ENCODE results near the gene TRPM3.

TRPM3 gene

GRCh38 chr9:70578720-70579119 lies 542.7 kb downstream of the TRPM3 start:
- DNase-seq (ENCODE audit: low spot score), result no peak

DNA sequence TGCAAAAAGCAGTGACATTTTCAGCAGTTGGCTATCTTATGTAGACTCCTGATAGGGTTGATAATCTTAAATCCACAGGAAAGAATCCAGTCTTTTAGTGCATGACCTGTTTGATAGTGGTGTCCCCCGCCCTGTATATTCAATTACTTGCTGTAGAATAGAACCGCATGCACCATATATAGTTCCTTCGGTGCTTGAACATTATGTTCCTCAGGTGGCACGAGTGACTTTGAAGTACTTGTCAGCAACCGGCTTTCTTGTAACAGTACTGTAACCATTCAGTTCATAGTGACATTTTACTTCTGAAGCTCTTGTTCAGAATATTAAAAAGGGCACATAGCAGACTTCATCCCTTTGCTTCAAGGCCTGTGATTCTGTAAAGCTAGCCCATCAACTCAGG lies 543.8 kb downstream of the TRPM3 start:
- DNase-seq (ENCODE audit: low spot score), result no peak

- no peak for DNase-seq (ENCODE audit: low spot score)
Measured at GRCh38 chr9:70576116-70576515, 545.3 kb downstream of the TRPM3 start.

DNA sequence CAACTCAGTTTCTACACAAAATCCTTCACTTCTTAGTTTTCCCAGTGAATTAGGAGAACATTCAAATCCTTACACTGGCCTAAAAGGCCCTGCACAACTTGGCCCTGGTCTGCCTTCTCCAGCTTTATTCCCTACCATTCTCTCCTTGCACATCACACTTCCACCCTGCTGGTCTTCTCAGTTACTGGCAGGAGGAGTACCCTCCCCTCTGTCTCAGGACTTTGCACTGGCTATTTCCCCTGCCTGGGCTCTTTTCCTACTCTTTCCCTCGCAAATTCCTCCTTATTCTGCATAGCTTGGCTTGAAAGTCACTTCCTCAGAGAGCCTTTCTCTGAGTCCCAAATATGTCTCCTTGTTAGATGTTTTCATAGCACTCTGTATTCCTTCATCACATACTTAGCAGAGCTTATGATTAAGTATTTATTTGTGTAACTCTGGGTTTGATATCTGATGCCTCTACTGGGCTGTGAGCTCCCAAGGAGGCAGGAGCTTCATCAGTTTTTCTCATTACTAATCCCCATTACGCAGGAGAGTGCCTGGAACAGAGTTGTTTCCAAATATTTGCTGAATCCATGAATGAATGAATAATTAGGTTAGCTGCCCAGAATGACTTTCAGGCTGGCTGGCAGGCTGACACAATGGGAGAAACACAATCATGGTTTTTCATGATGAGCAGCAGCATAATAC lies 547.1 kb downstream of the TRPM3 start:
- DNase-seq (ENCODE audit: low spot score), result no peak

DNA sequence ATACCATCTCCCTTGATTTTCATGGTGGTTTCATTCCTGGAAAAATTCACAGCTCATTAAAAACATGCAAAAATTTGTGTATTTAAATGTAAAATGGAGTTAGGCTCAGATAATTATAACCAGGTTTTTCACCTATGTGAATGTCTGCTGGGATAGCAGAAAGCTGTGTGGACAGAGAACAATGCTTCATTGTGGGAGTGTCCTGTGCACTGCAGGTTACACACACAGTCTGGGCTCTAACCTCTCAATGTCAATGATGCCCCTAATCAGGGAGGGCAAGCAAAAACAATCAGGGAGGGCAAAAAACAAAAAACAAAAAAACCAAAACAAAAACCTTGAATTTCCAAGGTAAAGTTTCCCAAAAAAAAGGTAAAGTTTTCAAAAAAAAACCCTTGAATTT lies 548.1 kb downstream of the TRPM3 start:
- DNase-seq (ENCODE audit: low spot score), result no peak

- DNase-seq (ENCODE audit: low spot score), result no peak
Measured at GRCh38 chr9:70571258-70571657, 550.2 kb downstream of the TRPM3 start.

GRCh38 chr9:70569791-70570190 lies 551.6 kb downstream of the TRPM3 start:
- DNase-seq (ENCODE audit: low spot score), result no peak

DNA sequence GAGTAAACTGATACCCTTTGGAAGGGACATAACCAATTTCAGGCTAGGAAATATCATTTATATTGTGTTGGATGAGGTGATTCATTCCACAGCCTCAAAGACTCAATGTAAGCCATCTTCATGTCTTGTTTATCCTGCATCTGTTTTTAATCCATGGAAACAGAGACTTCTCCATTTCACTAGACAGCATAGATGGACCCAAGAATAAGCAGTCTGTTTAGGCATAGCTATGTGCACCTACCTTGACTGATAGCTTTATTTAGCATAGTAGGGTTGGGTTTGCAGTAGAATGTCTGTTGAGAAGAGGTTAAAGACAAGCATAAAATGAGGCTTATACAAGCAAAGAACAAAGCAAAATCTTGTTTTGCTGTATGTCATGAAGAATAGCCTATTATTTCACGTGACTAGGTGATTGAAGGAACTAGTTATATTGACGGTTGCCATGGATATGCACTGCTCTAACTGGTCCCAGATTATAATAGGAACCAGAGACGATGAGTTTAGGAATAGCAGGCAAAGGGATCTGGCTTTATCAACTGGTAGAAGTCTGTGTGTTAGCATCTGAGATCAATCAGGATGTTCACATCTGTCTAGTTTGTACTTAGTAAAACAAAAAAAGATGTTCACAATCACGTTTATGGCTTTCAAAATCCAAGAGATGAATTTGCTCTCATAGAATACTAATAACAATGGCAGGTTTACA lies 552.2 kb downstream of the TRPM3 start:
- no peak for DNase-seq (ENCODE audit: low spot score)

DNA sequence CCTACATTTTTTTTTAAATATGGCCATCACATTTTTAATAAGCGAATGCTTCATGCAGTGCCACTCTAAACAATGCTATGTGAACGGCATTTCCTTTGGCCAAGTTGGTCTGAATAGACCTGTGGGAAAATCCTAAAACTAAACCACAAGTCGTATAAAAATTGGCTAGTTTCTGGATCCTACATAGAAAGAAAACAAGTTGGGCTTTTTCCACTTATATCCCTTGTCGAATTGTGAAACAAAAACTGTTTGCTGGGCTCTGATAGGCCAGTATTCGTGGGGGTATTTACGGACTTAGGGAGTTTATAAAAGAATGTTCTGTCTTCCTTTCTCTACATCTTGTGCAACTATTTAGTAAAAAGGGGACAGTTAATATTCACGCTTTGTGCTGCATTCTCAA lies 553.9 kb downstream of the TRPM3 start:
- DNase-seq (ENCODE audit: low spot score), result no peak

- DNase-seq (ENCODE audit: low spot score), result no peak
Measured at GRCh38 chr9:70566751-70567150, 554.7 kb downstream of the TRPM3 start.

DNA sequence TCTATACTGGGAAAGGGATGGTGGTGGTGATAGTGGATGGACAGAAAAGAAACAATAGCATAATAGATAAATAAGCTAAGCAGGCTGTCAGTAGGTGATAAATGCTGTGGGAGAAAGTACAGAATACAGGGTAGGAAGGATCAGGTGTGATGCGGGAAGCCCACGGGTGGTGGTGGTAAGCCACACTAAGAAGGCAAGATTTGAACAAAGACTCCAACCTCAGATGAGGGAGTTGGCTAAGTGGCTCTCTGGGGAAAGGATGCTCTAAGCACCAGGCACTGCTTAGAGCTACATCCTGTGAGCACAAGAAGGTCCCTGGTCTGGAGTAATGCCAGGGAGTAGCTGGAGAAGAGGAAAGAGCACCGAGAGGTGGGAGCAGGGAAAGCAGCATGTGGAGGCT lies 555.4 kb downstream of the TRPM3 start:
- DNase-seq (ENCODE audit: low spot score), result no peak

GRCh38 chr9:70564468-70565335 lies 556.7 kb downstream of the TRPM3 start:
- DNase-seq (ENCODE audit: low spot score), result no peak

- no peak for DNase-seq (ENCODE audit: low spot score)
Measured at GRCh38 chr9:70563431-70564204, 557.8 kb downstream of the TRPM3 start.

GRCh38 chr9:70563010-70563409 lies 558.4 kb downstream of the TRPM3 start:
- no peak for DNase-seq (ENCODE audit: low spot score)

- DNase-seq (ENCODE audit: low spot score), result no peak
Measured at GRCh38 chr9:70561786-70562395, 559.5 kb downstream of the TRPM3 start.

DNA sequence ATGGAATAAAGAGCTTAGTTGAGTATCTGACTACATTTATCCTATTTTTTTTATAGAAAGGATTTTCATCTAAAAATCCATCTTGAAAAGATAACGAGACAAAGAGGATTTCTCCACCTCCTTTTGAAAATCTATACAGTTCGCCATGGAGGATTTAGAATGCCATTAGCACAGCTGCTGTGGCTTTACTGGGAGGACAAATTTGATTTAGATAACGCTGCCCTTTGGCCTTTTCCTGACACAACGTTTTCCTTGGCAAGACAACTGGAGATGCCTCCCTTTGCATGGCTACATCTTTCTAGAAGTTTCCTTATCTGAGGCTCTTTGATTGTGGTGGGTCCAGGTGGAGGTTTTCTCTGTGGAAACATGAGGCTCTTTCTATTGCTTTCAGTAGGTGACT lies 560.3 kb downstream of the TRPM3 start:
- no peak for DNase-seq (ENCODE audit: low spot score)

DNA sequence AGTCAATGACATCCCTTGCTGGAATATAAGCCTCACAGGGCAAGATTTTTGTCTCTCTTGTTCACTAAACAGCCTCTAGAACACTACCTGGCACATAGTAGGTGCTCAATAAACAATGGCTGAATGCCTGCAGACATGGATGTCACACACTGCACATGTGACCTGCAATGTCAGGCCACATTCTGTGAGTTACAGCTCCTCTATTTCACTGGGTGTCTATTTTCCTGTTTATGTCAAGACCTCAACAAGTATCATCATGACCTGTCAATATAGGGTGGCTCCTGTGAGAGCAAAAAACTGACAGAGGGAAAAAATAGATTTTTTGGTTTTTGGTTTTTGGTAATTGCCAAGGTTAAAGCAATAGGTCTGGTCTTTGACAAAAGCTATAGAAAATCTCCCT lies 562.3 kb downstream of the TRPM3 start:
- no peak for DNase-seq (ENCODE audit: low spot score)

- no peak for DNase-seq (ENCODE audit: low spot score)
Measured at GRCh38 chr9:70557661-70558369, 563.6 kb downstream of the TRPM3 start.

DNA sequence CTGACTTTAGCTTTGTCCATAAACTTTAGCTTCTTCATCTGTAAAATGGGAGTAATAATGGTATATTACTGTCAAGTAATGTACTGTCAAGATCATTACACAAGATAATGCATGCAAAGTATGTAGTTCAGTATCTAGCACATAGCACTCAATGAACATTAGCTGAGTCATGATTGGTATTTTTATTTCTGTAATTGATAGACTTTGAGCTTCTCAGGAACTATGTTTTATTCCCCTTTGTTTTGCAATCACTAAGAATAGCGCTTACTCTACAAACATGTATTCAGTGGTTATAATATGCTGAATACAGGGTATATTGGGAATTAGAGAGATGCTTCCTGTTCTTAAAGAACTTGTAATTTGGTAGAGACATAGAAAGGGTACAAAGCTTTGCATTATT lies 564.6 kb downstream of the TRPM3 start:
- DNase-seq (ENCODE audit: low spot score), result no peak

DNA sequence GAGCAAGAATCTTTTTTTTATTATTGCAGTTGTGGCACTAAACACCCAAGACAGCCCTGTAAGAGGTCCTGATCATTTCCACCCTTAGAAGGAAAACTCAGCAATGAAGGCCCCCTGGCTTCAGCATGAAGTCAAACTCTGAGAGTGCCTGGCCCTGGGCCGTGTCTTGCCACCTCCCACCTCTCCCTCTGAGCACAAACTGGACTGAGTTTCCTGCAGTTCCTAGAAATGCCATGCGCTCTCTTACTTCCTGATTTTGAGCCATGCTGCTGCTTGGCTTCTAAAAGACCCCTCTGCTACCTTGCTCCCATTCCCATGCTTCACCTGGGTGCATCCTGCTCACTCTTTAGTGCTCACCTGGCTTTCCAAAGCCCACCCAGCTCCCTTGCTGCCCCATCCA lies 566.5 kb downstream of the TRPM3 start:
- no peak for DNase-seq (ENCODE audit: low spot score)
